Keratinocyte (primary cell): ENCODE data around the gene OR2J1. TPM values are rescaled to one million over a fixed set of nuclear protein-coding genes. Genes with fewer than 3 reads are reported as not detected.

Source experiments
- DNase-seq: peaks from one replicate; pipeline ENCODE4 v3.0.0-alpha.2; 2011; ENCODE audit warnings: low read depth, missing footprints, low spot score
- FAIRE-seq: peaks from 2 replicates; lab custom pipeline; 2011; peaks lifted over from hg19 to GRCh38; lab: Jason Lieb, UNC
- H2AFZ ChIP-seq: 2 replicates; pipeline ENCODE4 v1.6.0; 2012; ENCODE audit warnings: low read length, control low read depth, inconsistent platforms; ENCODE audit not compliant: control insufficient read depth
- H3K27ac ChIP-seq: 2 replicates; pipeline ENCODE4 v1.5.1; 2011; ENCODE audit warnings: low read length; ENCODE audit not compliant: control insufficient read depth, insufficient read depth
- H3K27me3 ChIP-seq: 3 replicates; pipeline ENCODE4 v1.6.0; 2011; ENCODE audit warnings: low read length; ENCODE audit not compliant: control insufficient read depth, insufficient read depth; ENCODE audit errors: extremely low read depth
- H3K36me3 ChIP-seq, 2 experiments: 2 replicates in 1 of 2; 3 replicates in 1 of 2; pipeline ENCODE4 v1.5.1; 2011; ENCODE audit warnings: low read length in 2 of 2, mild to moderate bottlenecking in 1 of 2; ENCODE audit not compliant: control insufficient read depth in 2 of 2, insufficient read depth in 2 of 2; ENCODE audit errors: extremely low read depth in 1 of 2
- H3K4me1 ChIP-seq: 3 replicates; pipeline ENCODE4 v1.5.1; 2011; ENCODE audit warnings: low read length; ENCODE audit not compliant: control insufficient read depth, insufficient read depth; ENCODE audit errors: extremely low read depth
- H3K4me2 ChIP-seq: 3 replicates; pipeline ENCODE4 v1.6.0; 2011; ENCODE audit warnings: low read depth, low read length; ENCODE audit not compliant: control insufficient read depth, insufficient read depth; ENCODE audit errors: extremely low read depth
- H3K4me3 ChIP-seq, 3 experiments: fragments of 200-600 bp in 1 of 3; sonication (generic) in 1 of 3; 2 replicates in 2 of 3; 3 replicates in 1 of 3; pipeline ENCODE4 v1.5.1; 2011 to 2016; ENCODE audit warnings: low read length in 3 of 3, mild to moderate bottlenecking in 3 of 3, control low read depth in 2 of 3, inconsistent platforms in 1 of 3, low read depth in 1 of 3, mixed read lengths in 1 of 3, mixed run types in 1 of 3, moderate library complexity in 1 of 3; ENCODE audit not compliant: control insufficient read depth in 2 of 3, insufficient read depth in 2 of 3; ENCODE audit errors: extremely low read depth in 1 of 3
- H3K79me2 ChIP-seq: 2 replicates; pipeline ENCODE4 v1.6.0; 2012; ENCODE audit warnings: low read length; ENCODE audit not compliant: control insufficient read depth, insufficient read depth
- H3K9ac ChIP-seq: 3 replicates; pipeline ENCODE4 v1.6.0; 2011; ENCODE audit warnings: low read length; ENCODE audit not compliant: control insufficient read depth, insufficient read depth; ENCODE audit errors: extremely low read depth
- H3K9me1 ChIP-seq: 3 replicates; pipeline ENCODE4 v1.6.0; 2011; ENCODE audit warnings: low read length; ENCODE audit not compliant: control insufficient read depth, insufficient read depth; ENCODE audit errors: extremely low read depth
- H3K9me3 ChIP-seq: 2 replicates; pipeline ENCODE4 v1.5.1; 2012; ENCODE audit warnings: low read depth, low read length; ENCODE audit not compliant: control insufficient read depth
- H4K20me1 ChIP-seq: 3 replicates; pipeline ENCODE4 v1.6.0; 2011; ENCODE audit warnings: low read length; ENCODE audit not compliant: control insufficient read depth, insufficient read depth; ENCODE audit errors: extremely low read depth
- EZH2 ChIP-seq: IDR thresholded peaks from one replicate; pipeline ENCODE4 v1.6.1; 2012; ENCODE audit warnings: inconsistent platforms, mild to moderate bottlenecking, low read length, moderate library complexity
- dilution Hi-C: fragments of 300-500 bp; cut with MboI; formaldehyde crosslinking; loops from one replicate; pipeline ENCODE4 v1.7.0; 2020; ENCODE audit warnings: low sequenced_read_pairs; ENCODE audit not compliant: extremely low pct_ligation_motif_present
- polyA plus RNA-seq, 5 experiments: library from polyadenylated mRNA; depleted of rRNA in 3 of 5; stranded (reverse) in 3 of 5; stranded (forward) in 1 of 5; unstranded in 1 of 5; fragments of >200 nt; gene quantifications; 1 replicate in 1 of 5; 2 replicates in 3 of 5; 3 replicates in 1 of 5; pipeline versions ENCODE4 v1.2.1 to v1.2.3, GENCODE V29; 2011 to 2012; ENCODE audit warnings: missing spikeins in 2 of 5, low read depth in 1 of 5, low replicate concordance in 1 of 5
- TF ChIP-seq, protein P1 (sequence below), 3 experiments: IDR thresholded peaks in 1 of 3; conservative IDR thresholded peaks in 1 of 3; optimal IDR thresholded peaks in 1 of 3; 2 replicates in 2 of 3; 3 replicates in 1 of 3; pipeline versions ENCODE3 to v1.5.1; 2011; ENCODE audit warnings: low read length in 3 of 3, mild to moderate bottlenecking in 3 of 3, moderate library complexity in 2 of 3, control low read depth in 1 of 3, inconsistent platforms in 1 of 3; ENCODE audit not compliant: insufficient read depth in 2 of 3; ENCODE audit errors: extremely low read depth in 1 of 3

Gene OR2J1
- polyA plus RNA-seq, 1 donor (not counting 4 experiments of a cell fraction or from before 2014, with no cell fraction given), result not detected

DNA sequence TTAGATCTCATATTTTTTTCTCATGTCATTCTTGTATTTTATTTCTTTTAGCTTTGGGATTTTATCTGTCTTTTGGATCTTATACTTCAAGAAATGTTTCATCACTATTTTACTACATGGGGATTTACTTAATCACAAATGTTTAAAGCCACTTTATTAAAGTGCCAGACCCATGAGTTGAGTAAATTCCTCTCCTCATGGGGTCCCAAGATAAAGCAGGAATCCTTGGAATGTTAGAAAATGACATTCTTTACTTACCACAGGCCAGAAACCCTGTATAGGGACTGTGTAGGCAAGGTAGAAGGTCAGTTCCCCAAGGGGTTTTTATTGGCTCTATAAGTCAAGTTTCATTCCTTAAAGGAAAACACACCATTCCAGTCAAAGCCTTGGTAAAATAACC is 43.0 kb downstream of the OR2J1 start:
- H2AFZ ChIP-seq, result no peak overlapping the region
- dilution Hi-C loops, result no loop called here
- no peaks in the 10 kb centered on the region for H3K79me2 ChIP-seq
- H3K9ac ChIP-seq, result no peak overlapping the region
- no peaks in the 10 kb centered on the region for H4K20me1 ChIP-seq
- H3K27ac ChIP-seq, result no peak overlapping the region
- no peaks in the 10 kb centered on the region for H3K9me3 ChIP-seq
- no peaks in the 10 kb centered on the region for H3K4me1 ChIP-seq
- DNase-seq (no peak), FAIRE-seq (no peak)
- no peak overlapping the region for H3K4me2 ChIP-seq
- no peaks in the 10 kb centered on the region for H3K27me3 ChIP-seq
- H3K9me1 ChIP-seq, result no peaks in the 10 kb centered on the region
- no peak overlapping the region for H3K4me3 ChIP-seq
- TF ChIP-seq EZH2, result no peak
- TF ChIP-seq, protein P1, sequence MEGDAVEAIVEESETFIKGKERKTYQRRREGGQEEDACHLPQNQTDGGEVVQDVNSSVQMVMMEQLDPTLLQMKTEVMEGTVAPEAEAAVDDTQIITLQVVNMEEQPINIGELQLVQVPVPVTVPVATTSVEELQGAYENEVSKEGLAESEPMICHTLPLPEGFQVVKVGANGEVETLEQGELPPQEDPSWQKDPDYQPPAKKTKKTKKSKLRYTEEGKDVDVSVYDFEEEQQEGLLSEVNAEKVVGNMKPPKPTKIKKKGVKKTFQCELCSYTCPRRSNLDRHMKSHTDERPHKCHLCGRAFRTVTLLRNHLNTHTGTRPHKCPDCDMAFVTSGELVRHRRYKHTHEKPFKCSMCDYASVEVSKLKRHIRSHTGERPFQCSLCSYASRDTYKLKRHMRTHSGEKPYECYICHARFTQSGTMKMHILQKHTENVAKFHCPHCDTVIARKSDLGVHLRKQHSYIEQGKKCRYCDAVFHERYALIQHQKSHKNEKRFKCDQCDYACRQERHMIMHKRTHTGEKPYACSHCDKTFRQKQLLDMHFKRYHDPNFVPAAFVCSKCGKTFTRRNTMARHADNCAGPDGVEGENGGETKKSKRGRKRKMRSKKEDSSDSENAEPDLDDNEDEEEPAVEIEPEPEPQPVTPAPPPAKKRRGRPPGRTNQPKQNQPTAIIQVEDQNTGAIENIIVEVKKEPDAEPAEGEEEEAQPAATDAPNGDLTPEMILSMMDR (optimal IDR thresholded peaks at IDR 0.05 in 1 of 3, IDR thresholded peaks at IDR 0.05 in 1 of 3, conservative IDR thresholded peaks at IDR 0.05 in 1 of 3; ENCODE audit: extremely low read depth in 1 of 3, insufficient read depth in 2 of 3, low read length in 3 of 3), result no peak
- no peaks in the 10 kb centered on the region for H3K36me3 ChIP-seq

DNA sequence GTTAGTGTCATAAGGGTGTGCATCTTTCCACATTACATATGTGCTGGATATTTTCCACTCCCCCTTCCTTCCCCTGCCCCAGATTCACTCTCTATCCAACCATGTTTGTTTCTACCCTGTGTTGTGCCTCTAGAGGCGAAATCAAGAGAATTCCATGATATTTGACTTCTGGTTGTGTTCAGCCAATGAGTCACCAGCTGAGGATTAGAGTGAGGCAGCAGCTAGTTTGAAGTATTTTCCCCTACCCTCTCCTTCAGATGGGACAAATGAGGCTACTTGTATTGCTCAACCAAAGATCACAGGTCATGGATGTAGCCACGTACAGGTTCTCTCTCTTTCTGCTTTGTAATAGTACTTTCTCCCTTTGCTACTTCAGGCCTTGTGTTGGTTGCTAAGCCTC is 46.9 kb downstream of the OR2J1 start:
- no peak for FAIRE-seq
- H3K79me2 ChIP-seq, result no peaks in the 10 kb centered on the region

More for the DNA sequence above, 46.9 kb downstream of the OR2J1 start:
- H4K20me1 ChIP-seq, result no peaks in the 10 kb centered on the region
- no peaks in the 10 kb centered on the region for H3K9me3 ChIP-seq
- no peak overlapping the region for H3K9ac ChIP-seq
- H3K4me3 ChIP-seq, result no peak overlapping the region
- no peaks in the 10 kb centered on the region for H3K9me1 ChIP-seq
- H3K4me1 ChIP-seq, result no peaks in the 10 kb centered on the region
- H3K27me3 ChIP-seq, result no peaks in the 10 kb centered on the region
- TF ChIP-seq, protein P1 (optimal IDR thresholded peaks at IDR 0.05 in 1 of 3, IDR thresholded peaks at IDR 0.05 in 1 of 3, conservative IDR thresholded peaks at IDR 0.05 in 1 of 3; ENCODE audit: extremely low read depth in 1 of 3, insufficient read depth in 2 of 3, low read length in 3 of 3), result no peak
- TF ChIP-seq EZH2, result no peak
- no peak overlapping the region for H2AFZ ChIP-seq
- H3K27ac ChIP-seq, result no peak overlapping the region
- H3K4me2 ChIP-seq, result no peak overlapping the region
- H3K36me3 ChIP-seq, result no peaks in the 10 kb centered on the region
- DNase-seq, result no peak
- dilution Hi-C loops, result no loop called here
